NK-92 treated with Interleukin-12 subunit alpha and Interleukin-12 subunit beta, amount 100 ng/mL, for 24 hours (cell line): ENCODE data around the gene ASTL.
A peak's percentile ranks its signal among the peaks of the same experiment; 100 is the strongest.
"Not testable (repeated sequence)": the region's sequence is repeated elsewhere in the genome, so short reads cannot be mapped to it uniquely, and the experiment has no call there.

Experiments used
- DNase-seq: peaks from one replicate; lab custom pipeline; 2025; lab: John Stamatoyannopoulos, UW

ASTL gene

GRCh38 chr2:96146153-96146880 lies 8.0 kb upstream of the ASTL start:
- DNase-seq: no peak

DNA sequence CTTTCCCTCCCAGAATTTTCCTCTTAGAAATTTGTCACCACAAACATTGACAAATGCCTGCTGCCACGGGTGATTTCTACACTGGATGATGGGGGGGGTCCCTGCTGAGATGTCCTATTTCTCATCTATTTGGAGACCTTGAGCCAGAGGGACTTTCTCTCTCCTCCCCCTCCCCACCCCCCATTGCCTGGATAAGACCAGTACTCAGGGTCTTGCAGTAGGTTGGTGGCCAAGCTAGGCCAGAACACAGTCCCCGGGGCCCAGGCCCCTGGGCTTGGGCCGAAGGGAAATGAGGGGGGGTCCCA lies 7.5 kb upstream of the ASTL start:
- no peak for DNase-seq

DNA sequence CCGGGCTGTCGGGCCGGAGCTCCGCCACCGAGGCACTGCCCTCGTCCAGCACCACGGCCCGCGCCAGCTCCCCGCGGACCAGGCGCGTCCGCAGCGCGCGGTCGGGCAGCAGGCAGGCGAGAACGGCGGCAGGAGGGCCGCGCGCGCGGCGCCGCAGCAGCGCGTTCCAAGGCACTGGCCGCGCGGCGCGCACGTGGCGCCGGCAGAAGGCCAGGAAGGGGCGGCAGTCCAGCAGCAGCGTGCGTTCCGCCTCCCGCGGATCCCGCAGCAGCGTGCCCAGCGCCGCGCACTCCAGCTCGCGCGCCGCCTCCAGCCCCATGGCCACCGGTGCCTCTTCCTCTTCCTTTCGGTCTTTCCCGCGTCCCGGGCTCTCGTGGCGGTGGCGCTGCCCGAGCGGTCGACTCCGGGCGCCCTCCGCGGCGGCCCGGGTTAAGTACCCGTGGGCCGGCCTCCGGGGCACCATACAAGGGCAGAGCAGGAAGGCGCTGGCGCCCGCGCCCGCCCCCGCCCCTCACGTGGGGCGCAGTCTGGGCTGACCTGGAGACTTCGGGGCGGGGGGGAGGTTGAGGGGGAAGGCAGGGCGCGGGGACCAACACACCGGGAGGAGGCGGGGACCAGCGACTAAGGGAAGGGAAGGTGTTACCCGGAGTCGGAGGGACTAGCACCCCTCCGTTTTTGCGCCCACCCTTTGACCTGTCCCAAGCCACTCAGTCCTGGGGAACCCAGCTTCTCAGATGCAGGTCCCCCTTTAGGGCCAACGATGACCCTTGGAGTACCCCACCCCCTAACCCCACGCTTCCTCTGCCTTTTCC lies 6.9 kb upstream of the ASTL start, which contains the start of gene DUSP2:
DUSP2 (minus strand) TSS at position 405 of the 812 bp plus-strand sequence; CDS start at position 319, 86 bp downstream.
- DNase-seq: peak; percentile 80

GRCh38 chr2:96144481-96145035 lies 6.3 kb upstream of the ASTL start:
- DNase-seq: peak; percentile 38

DNA sequence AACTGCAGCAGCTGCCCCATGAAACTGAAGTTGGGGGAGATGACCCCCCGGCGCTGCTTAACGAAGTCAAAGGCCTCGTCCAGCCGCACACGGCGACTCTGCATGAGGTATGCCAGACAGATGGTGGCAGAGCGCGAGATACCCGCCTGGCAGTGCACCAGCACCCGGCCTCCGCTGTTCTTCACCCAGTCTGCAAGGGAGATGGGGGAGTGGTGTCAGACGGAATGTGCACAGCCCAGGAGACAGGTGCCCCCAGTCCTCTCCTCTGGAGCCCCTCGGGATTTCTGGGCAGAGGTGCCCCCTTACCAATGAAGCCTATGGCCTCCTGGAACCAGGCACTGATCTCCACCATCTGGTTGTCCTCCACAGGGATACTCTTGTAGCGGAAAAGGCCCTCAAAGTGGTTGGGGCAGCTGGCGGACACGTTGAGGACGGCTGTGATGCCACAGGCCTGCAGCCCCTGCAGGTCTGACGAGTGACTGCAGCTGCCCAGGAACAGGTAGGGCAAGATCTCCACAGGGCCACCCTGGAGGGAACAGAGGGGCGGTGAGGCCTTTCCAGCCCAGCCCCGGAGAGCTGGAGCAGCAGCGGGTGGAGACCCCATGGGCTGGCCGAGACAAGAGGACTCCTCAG lies 5.7 kb upstream of the ASTL start:
- DNase-seq: no peak

GRCh38 chr2:96143231-96143847 lies 5.0 kb upstream of the ASTL start:
- no peak for DNase-seq

DNA sequence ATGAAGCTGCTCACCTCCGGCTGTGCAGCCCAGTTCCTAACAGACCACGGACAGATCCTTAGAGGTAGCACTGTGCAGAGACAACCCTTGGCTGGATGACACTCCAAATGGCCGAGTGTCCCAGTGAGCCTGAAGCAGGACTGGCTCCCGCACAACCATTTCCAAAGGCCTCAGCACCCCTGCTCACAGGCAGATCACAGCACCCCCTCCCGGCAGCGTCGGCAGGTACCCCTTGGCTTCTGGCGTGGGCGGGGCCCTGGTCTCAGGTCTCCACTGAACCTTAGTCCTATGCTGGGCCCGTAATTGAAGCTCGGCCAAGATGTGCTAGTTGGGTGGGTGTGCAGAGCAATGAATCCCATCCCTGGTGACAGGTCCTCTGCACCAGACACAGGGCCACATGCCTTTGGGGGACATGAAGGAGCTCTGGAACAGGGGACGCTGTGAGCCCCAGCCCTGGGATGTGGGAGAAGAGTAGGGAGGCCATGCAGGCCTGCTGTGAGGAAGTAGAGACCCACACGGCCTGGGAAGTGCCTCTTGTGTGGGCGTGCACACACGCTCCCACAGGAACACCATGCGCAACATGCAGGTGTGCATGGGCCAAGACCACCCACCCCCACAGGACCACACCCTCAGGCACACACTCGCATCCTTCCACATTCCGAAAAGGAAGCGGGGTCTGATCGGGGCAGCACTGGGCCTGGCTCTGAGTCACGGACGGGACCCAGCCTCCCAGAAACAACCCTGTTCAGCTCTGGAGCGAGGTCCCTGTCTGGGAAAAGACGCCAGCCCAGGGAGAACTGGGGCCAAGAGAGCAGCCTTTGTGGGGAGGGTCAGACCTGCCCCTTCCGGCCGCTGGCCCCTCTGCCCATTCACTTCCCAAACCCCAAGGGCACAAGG lies 4.2 kb upstream of the ASTL start:
- DNase-seq: no peak

DNA sequence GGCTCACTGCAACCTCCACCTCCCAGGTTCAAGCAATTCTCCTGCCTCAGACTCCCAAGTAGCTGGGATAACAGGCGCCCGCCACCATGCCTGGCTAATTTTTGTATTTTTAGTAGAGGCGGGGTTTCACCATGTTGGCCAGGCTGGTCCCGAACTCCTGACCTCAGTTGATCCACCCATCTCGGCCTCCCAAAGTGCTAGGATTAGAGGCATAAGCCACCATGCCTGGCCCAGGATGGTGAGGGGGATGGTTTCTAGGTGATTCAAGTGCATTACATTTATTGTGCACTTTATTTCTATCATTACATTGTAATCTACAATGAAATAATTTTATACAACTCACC lies 3.3 kb upstream of the ASTL start:
- not testable (repeated sequence) for DNase-seq

GRCh38 chr2:96140941-96141623 lies 2.8 kb upstream of the ASTL start:
- DNase-seq: no peak

GRCh38 chr2:96139181-96139758 lies 968 bp upstream of the ASTL start:
- DNase-seq: no peak

GRCh38 chr2:96137321-96138178 lies 752 bp downstream of the ASTL start:
- DNase-seq: no peak

DNA sequence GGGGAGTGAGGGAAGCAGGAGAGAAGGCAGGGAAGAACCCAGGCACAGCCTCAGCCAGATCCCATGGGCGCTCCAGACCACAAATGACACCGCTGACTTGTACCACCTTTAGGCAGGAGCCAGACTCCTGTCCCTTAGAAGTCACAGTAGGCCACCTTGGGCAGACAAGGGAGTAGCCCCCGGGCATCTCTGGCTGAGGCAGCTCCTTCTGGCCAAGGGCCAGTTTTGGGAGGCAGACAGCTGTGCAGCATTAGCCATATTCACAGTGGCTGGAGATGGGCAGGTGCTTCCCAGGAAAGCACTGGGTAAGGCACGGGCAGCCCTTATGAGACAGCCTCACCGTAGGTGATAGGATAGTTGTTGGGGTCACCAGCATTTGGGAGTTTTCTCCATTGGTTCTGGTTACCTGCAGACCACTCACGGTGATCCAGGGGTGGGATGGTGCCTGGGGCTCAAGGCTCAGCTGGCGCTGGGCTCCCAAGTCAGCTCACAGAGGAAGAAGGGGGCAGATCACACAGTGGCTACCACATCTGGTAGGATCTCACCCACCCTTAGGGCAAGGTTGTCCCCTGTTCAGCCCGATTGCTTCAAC lies 2.1 kb downstream of the ASTL start:
- no peak for DNase-seq

DNA sequence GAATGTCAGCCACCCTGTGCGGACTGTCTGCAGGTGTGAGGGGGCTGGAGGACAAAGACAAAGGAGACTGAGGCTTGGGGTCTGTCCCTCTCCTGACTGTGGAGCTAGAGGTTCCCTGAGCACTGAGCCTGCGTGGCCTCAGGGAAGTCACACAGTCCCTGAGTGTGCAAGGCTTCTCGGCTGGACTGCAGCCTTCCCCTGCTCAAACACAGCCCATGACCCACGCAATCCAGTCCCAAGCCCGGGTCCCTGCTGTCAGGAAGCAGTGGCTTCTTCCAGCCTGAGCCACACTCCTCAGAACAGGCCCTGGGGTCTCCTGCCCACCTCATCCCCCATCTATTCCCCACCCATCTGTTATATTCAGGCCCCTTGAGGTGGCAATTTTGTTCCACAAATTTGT lies 2.7 kb downstream of the ASTL start:
- no peak for DNase-seq

- no peak for DNase-seq
Observed at GRCh38 chr2:96135171-96135570, 3.1 kb downstream of the ASTL start.

- DNase-seq: no peak
Observed at GRCh38 chr2:96134421-96134820, 3.9 kb downstream of the ASTL start.

DNA sequence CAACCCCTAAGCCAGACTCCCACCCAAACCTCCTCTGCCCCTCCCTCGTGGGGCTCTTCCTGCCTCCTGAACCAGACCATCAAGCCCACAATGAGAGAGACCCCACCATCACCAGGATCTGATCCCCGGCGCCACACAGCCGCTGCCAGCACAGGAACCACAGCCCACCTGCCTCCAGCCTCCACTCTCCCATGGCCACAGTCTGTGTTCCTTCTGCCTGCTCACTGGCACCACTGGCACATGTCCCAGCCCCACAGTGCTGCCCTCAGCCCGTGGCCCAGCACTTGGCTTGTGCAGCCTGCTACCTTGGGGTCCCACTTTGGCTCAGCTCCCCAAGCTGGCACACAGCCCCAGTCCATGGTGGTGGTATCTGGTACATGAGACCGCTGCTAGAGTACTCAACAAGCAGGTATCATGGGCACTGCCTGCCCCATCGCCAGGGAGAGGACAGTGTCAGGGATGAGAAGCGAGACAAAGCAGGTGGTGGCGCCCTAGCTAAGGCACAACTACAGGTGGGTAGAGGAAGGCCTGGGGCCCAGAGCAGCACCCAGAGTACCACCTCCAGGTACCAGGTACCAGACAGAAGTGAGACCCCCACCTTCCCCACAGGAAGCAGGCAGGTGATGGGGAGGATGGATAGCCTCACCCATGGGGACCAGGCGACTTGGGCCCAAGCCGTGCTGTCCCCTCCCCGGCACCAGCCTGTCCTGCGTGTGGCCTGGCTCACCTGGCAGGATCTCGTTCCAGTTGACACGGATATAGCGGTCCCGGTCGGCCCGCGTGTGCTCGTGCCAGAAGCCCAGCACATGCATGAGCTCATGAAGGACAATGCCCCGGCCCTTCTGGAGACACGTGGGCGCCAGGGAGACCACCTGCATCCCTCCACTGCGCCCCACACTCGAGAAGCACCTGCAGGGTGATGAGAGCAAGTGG lies 6.2 kb downstream of the ASTL start:
- no peak for DNase-seq

- DNase-seq: no peak
Observed at GRCh38 chr2:96131152-96131812, 7.0 kb downstream of the ASTL start.
